ENCODE measurements around the gene POU2F2. TPM values are rescaled to one million over a fixed set of nuclear protein-coding genes. Genes with fewer than 3 reads are reported as not detected.

The POU2F2 gene
- total RNA-seq, 1 experiment from 2014 or later, result 2.4 TPM

DNA sequence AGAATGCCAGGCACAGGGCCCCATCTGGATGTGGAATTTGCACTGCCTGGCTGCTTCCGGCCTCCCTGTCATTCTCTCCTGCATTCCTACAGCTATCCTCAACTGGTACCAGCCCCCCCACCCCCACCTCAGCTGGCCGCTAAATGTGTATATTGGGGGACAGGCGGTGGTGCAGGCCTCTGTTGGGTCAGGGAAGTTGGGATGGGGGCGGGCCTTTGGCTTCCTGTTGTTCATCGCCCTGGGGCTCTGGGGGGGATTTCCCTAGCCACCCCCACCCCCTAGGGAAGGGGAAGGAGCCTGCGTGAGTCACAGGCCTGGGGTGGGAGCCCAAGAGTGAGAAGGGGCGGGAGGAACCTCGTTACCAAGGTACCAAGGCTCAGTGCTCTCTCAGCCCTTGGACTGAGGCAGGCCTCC is 10.6 kb downstream of the POU2F2 start:
- ATAC-seq (peak; percentile 78), DNase-seq (peak; percentile 71)
- ChIA-PET POLR2A (ENCODE audit: unreplicated experiment) (no interaction called here), CTCF (no interaction called here)
- peaks cover 14% of the 10 kb centered on the region for H3K4me1 ChIP-seq (ENCODE audit: insufficient read depth, low read length)
- H2AFZ ChIP-seq (ENCODE audit: low read length), result no peak overlapping the region
- no peaks in the 10 kb centered on the region for H3K79me2 ChIP-seq (ENCODE audit: low read length)
- no peak overlapping the region for H3K4me3 ChIP-seq (ENCODE audit: low read length)
- H3K9me3 ChIP-seq (ENCODE audit: low read length), result no peaks in the 10 kb centered on the region
- H4K20me1 ChIP-seq (ENCODE audit: low read length), result no peaks in the 10 kb centered on the region
- no peaks in the 10 kb centered on the region for H3K9me2 ChIP-seq (replicated peaks; ENCODE audit: low read length)
- intact Hi-C loops (cut with micrococcal nuclease), result no loop called here
- no peaks in the 10 kb centered on the region for H3K27me3 ChIP-seq (ENCODE audit: low read length)
- no peaks in the 10 kb centered on the region for H3F3A ChIP-seq (ENCODE audit: low read length, unreplicated experiment)
- BruUV-seq (replicated peaks), result no TSS peak
- H3K36me3 ChIP-seq (ENCODE audit: low read depth, low read length), result no peaks in the 10 kb centered on the region
- peak overlapping the region; percentile 22 for H3K4me2 ChIP-seq (ENCODE audit: low read length)
- TF ChIP-seq EZH2 (IDR thresholded peaks at IDR 0.05; ENCODE audit: low read length, unreplicated experiment), result no peak
- TF ChIP-seq, protein P1, sequence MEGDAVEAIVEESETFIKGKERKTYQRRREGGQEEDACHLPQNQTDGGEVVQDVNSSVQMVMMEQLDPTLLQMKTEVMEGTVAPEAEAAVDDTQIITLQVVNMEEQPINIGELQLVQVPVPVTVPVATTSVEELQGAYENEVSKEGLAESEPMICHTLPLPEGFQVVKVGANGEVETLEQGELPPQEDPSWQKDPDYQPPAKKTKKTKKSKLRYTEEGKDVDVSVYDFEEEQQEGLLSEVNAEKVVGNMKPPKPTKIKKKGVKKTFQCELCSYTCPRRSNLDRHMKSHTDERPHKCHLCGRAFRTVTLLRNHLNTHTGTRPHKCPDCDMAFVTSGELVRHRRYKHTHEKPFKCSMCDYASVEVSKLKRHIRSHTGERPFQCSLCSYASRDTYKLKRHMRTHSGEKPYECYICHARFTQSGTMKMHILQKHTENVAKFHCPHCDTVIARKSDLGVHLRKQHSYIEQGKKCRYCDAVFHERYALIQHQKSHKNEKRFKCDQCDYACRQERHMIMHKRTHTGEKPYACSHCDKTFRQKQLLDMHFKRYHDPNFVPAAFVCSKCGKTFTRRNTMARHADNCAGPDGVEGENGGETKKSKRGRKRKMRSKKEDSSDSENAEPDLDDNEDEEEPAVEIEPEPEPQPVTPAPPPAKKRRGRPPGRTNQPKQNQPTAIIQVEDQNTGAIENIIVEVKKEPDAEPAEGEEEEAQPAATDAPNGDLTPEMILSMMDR (conservative IDR thresholded peaks at IDR 0.05; ENCODE audit: low read depth, low read length), result no peak
- no peak for TF ChIP-seq EZH2phosphoT487 (IDR thresholded peaks at IDR 0.05; ENCODE audit: borderline replicate concordance, low read length)
- peak overlapping the region; percentile 49 for H3K9ac ChIP-seq (ENCODE audit: low read length)
- peak overlapping the region; percentile 65 for H3K27ac ChIP-seq (ENCODE audit: low read length)

DNA sequence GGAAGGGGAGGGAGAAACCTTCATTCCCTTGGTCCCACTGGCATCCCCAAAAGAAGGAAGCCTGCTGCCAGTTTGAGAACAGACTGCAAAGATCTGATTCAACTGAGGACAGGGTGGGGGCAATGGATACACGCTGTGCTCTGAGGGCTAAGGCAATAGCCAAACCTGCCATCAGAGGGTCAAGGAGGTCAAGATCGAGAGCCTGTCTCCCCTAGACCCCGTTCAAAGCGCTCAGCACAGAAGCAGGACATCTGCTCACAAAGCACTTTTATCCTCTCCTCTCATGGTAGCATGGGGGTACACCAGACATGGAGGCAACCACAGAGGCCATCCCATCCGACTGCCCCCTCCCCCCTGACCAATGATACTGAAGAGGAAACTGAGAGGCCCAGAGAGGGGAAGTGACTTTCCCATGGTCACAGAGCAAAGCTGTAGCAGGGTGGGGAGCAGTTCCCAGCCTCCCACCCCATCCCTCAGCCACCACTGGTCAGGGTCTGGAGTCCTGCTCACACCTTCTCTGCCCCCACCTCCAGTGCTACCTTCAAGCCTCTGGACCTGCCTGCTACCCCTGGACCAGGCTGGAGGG is 11.1 kb downstream of the POU2F2 start:
- peak overlapping the region; percentile 49 for H3K9ac ChIP-seq (ENCODE audit: low read length)

More for the DNA sequence above, 11.1 kb downstream of the POU2F2 start:
- intact Hi-C loops (cut with micrococcal nuclease), result no loop called here
- H3K27ac ChIP-seq (ENCODE audit: low read length), result peak overlapping the region; percentile 65
- no peaks in the 10 kb centered on the region for H3K9me3 ChIP-seq (ENCODE audit: low read length)
- H2AFZ ChIP-seq (ENCODE audit: low read length), result no peak overlapping the region
- no peaks in the 10 kb centered on the region for H3K36me3 ChIP-seq (ENCODE audit: low read depth, low read length)
- no peaks in the 10 kb centered on the region for H3K27me3 ChIP-seq (ENCODE audit: low read length)
- CTCF ChIA-PET, result no interaction called here
- POLR2A ChIA-PET (ENCODE audit: unreplicated experiment), result no interaction called here
- ATAC-seq (no peak), DNase-seq (no peak)
- H3K4me1 ChIP-seq (ENCODE audit: insufficient read depth, low read length), result peaks cover 14% of the 10 kb centered on the region
- peak overlapping the region; percentile 22; the same call in 1 of the 2 replicates for H3K4me2 ChIP-seq (ENCODE audit: low read length)
- BruUV-seq (replicated peaks), result no TSS peak
- H3F3A ChIP-seq (ENCODE audit: low read length, unreplicated experiment), result no peaks in the 10 kb centered on the region
- no peak overlapping the region for H3K4me3 ChIP-seq (ENCODE audit: low read length)
- TF ChIP-seq EZH2 (IDR thresholded peaks at IDR 0.05; ENCODE audit: low read length, unreplicated experiment), result no peak
- TF ChIP-seq, protein P1 (conservative IDR thresholded peaks at IDR 0.05; ENCODE audit: low read depth, low read length), result no peak
- no peak for TF ChIP-seq EZH2phosphoT487 (IDR thresholded peaks at IDR 0.05; ENCODE audit: borderline replicate concordance, low read length)
- no peaks in the 10 kb centered on the region for H3K9me2 ChIP-seq (replicated peaks; ENCODE audit: low read length)
- H4K20me1 ChIP-seq (ENCODE audit: low read length), result no peaks in the 10 kb centered on the region
- no peaks in the 10 kb centered on the region for H3K79me2 ChIP-seq (ENCODE audit: low read length)
